TTC549 (cell line): ENCODE data around the gene TYMP.
"Not testable (repeated sequence)": the region's sequence is repeated elsewhere in the genome, so short reads cannot be mapped to it uniquely, and the experiment has no call there.

Experiments used
- FAIRE-seq: peaks from 2 replicates; lab custom pipeline; 2012; peaks lifted over from hg19 to GRCh38; lab: Jason Lieb, UNC

Gene TYMP

DNA sequence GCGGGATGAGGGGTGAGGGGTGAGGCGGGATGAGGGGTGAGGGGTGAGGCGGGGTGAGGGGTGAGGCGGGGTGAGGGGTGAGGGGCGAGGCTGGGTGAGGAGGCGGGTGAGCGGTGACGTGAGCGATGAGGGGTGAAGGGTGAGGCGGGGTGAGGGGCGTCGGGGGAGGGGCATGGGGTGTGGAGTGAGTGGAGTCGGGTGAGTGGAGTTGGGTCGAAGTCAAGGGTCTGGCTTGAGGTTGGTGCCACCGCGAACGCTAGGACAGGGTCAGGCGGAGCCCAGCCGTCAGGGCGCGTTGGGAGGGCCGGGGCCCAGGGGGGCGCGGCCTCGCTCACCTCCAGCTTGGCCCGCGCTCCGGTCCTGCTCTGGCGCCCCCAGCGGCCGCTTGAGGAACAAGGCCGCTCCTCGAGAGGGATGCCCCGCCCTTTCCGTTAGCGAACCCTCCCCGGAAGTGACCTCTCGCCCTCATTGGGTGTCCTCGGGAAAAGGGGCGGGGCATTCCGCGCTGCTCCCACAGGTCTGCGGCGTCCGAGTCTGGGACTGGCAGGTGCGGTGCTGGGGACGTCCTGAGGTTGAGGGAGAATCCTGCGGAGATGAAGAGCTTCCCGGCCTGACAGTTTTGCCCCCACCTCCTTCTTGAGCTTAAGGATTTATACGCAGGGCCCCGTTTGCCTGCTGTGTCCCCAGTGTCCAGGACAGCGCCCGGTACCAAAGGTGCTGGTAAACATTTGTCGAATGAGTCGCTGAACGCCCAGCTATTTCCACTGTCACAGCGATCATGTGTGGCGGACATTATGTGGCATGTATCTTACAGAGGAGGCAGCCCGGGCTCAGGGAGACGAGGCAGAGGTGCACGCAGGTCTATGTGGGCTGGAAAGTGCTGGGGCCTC, 33.0 kb upstream of the TYMP start, which contains the start of gene SYCE3:
TSS of gene SYCE3 (minus strand) at position 397 of the 890 bp plus-strand sequence. CDS start 6,514 bp downstream, outside the sequence.
- no peak for FAIRE-seq

DNA sequence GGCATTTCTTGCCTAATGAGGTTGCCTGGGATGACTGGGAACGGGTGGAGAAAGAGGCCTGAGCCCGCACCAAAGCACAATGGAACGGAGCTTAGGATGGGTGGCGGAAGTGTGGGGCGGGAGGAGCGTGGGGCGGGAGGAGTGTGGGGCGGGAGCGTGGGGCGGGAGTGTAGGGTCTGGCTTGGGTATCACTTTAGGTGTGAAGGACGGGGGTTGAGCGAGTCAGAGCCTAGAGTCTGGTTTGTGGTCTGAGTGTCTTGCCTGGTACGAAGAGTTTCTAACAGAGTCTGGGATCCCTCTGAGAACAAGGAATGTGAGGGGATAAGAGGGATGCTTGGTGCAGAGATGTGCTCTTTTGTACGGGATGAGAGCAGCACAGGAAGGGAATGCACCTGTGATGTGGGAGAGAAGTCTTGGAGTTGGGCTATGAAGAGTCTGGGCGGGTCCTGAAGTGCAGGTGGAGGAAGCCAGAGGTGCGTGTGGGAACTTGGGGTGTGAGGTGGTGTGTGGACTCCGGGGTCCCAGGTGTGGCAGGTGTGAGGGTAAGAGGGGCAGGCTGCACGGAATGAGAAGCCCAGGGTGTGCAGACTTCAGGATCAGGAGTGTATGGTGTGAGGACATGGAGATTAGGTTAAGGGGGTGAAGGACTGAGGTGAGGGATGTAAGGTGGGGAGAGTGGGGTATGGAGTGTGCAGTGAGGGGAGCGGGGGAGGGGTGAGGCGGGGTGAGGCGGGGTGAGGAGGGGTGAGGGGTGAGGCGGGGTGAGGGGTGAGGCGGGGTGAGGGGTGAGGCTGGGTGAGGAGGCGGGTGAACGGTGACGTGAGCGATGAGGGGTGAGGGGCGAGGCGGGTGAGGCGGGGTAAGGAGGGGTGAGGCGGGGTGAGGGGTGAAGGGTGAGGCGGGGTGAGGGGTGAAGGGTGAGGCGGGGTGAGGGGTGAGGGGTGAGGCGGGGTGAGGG, 31.9 kb upstream of the TYMP start:
- FAIRE-seq: no peak

DNA sequence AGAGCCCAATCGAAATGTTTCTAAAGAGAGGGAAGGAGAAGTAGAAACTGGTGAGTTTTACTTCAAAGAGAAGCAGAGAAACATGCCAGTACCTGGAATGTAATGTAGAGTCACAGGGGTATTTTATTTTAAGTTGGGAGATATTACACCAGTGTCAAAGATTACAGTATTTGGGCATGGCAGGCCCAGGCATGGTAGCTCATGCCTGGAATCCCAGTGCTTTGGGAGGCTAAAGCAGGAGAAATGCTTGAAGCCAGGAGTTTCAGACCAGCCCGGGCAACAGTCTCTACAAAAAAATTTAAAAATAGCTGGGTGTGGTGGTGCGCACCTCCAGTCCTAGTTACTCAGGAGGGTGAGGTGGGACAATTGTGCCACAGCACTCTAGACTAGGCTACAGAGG, 30.2 kb upstream of the TYMP start:
- FAIRE-seq: no peak

DNA sequence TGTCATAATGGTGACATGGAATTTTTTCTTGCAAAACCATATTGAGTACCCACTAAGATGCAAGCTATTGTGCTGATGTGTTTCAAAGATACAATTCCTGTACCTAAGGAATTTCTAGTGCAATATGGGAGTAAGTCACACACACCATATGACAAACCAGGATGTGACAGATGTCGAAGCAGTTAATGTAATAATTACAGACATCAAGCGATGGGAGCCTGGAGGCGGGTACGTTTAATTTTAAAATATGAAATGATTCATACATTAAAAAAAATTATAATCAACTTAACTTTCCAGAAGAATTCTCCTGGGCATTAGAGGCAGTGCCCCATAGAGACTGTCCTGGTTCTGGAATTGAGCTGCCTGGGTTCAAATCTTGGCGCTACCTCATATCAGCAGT, 26.9 kb upstream of the TYMP start:
- no peak for FAIRE-seq

DNA sequence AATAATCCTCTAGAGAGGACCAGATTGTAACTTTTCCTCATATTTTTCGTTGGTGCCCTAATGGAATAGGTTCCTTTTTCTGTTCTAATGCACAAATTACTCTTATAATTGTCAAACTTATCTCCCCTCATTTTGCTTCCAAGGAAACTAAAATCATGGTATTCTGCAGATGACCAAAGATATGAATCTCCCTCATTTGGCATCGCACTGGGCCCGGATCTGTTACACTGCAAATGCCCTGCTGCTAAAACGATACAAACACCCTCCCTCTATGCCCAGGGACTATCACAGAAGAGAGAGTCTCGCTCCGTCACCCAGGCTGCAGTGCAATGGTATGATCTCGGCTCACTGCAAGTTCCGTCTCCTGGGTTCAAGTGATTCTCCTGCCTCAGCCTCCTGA, 23.5 kb upstream of the TYMP start:
- FAIRE-seq: no peak

DNA sequence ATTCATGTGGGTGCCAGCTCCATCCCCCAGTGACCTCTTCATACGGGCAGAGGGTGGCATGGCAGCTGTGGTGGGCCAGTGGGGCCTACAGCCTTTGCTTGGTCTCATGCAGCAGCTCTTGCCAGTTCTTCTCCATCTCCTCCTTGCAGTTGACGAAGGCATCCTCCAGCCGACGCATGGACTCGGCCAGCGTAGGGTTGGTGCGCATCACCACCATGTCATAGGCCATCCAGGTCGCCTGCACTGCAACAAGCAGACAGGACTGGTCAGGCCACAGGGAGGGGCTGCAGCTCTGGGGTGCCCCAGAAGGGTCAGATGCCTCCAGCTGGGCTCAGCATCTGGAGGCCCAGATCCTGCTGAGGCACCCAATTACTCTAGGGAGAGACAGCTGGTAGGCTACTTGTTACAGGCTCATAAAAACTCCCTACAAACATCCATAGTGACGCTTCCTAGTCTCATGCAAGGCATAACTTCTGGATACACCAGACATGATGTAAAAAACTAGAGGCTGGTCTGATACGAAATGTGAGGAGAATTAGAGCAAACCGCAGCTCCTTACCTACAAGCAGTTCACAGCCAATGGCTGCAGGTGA, 21.4 kb upstream of the TYMP start:
- no peak for FAIRE-seq

DNA sequence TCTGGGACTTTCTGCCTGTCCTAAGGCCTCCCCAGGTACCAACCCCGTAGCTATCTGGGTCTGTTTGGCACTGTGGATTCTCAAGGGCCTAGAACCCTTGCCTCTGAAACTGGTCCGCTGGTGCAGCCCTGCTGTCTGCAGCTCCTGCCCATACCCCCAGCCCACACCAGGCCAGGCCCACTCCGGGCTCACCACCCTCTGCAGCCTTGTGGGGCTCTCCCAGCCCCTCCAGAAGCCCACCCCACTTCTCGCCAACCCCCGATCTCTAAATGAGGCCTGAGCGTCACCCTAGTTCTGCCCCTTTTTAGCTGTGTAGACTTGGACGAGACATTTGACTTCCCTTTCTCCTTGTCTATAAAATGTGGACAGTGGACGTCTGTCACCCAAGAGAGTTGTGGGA, 20.6 kb upstream of the TYMP start:
- FAIRE-seq: no peak

DNA sequence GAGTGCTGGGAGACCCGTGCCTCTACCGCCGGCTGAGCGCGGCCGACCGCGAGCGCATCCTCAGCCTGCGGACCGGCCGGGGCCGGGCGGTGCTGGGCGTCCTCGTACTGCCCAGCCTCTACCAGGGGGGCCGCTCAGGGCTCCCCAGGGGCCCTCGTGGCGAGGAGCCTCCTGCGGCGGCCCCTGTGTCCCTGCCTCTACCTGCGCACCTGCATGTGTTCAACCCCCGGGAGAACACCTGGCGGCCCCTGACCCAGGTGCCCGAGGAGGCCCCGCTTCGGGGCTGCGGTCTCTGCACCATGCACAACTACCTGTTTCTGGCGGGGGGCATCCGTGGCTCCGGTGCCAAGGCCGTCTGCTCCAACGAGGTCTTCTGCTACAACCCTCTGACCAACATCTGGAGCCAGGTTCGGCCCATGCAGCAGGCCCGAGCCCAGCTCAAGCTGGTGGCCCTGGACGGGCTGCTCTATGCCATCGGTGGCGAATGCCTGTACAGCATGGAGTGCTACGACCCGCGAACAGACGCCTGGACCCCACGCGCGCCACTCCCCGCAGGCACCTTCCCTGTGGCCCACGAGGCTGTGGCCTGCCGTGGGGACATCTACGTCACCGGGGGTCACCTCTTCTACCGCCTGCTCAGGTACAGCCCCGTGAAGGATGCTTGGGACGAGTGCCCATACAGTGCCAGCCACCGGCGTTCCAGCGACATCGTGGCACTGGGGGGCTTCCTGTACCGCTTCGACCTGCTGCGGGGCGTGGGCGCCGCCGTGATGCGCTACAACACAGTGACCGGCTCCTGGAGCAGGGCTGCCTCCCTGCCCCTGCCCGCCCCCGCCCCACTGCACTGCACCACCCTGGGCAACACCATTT, 19.3 kb upstream of the TYMP start:
- FAIRE-seq: no peak

DNA sequence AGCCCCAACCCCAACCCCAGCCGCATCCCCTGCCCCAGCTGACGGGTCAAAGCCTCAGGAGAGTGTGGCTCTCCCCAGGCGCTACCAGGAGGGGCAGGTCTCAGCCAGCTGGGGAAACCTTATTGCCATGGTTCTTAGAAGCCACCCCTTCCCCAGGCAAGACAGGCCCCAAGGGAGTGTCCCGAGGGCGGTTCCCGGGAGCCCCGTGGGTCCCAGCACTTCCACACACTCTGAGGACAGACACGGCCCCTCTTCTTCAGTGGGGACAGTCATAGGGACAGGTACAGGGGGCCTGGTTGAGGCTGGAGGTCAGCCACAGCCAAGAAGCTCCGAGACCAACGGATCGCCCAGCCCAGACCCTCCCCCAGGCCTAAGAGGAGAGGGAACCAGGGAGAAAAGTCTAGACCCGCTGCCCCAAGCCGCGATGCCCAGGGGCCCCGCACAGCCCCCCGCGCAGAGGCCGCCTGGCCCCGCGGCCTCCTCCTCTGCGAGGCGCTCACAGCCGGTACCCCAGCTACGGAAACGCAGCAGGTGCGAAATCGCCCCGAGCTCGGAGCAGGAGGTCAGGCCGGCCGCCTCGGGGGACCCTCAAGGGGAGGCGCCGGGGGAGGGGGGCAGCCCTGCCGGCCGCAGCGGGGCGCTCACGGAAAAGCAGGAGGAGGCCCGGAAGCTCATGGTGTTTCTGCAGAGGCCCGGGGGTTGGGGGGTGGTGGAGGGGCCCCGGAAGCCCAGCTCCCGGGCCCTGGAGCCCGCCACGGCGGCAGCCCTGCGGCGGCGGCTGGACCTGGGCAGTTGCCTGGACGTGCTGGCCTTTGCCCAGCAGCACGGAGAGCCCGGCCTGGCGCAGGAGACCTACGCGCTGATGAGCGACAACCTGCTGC, 18.5 kb upstream of the TYMP start:
- FAIRE-seq: no peak

DNA sequence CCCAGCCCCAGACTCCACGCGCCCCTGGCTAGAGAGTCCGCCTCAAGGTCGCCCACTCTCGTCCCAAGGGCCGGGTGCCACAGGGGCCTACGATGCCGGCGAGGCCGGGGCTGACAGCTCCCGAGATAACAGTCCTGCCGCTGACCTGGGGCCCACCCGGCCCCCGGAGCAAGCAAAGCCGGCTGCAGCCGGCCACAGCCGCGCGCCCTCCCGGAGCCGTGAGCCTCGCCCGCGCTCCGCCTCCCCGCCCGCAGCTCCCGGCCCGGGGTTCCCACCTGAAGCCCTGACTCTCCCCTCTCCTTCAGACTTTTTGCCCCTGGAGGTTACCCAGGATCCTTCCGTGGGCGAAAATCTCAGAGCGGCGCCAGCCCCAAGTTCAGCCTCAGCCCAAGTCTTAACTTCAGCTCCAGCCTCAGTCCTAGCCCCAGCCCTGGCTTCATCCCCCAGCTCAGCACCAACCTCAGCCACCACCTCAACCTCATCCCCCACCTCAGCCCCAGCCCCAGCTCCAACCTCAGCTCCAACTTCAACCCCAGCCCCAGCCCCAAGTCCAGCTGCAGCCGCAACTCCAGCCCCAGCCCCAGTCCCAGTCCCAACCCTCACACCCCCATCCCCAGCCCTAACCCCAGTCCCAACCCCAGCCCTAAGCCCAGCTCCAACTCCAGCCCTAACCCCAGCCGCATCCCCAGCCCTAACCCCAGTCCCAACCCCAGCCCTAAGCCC, 17.6 kb upstream of the TYMP start:
- no peak for FAIRE-seq

DNA sequence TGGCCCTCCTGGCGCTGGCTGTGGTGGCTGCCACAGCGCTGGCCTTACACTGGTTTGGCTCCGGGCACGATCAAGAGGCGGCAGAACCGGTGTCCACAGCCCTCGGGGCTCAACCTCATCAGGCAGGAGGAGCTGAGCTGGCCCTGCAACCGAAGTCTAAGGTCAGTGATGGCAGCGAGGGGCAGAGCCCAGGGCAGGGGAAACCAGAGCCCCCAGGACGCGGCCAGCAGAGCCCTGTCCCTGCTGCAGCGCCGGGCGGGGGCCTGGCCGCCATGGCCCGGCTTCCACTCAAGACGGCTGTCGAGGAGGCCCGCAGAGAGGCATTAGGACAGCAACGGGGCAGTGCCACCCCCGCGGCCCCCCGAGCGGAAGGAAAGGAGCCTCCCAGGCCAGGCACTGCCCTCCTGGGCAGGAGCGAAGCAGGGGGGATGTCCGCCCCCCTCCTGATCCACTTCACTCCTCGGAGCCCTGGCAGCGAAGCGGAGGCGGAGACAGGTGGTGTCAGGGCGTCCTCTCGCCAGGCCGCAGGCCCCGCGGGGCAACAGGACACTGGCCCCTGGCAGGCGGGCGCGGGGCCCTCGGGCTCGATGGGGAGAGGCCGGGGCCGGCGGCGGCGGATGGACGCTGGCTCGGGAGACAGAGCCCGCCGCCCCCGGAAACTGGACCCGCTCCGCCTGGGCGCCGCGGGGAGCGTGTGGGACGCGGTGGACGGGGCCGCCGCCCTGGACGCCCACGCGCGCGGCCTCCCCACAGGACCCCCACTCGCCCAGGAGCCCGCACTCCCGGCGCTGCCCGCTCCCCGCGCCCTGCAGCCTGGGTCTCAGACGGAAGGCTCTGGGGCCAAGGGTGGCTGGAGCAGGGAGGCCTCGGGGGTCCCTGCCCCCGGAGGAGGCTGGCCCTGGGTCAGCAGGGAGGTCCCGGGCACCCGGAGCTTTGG, 16.8 kb upstream of the TYMP start:
- FAIRE-seq: no peak

DNA sequence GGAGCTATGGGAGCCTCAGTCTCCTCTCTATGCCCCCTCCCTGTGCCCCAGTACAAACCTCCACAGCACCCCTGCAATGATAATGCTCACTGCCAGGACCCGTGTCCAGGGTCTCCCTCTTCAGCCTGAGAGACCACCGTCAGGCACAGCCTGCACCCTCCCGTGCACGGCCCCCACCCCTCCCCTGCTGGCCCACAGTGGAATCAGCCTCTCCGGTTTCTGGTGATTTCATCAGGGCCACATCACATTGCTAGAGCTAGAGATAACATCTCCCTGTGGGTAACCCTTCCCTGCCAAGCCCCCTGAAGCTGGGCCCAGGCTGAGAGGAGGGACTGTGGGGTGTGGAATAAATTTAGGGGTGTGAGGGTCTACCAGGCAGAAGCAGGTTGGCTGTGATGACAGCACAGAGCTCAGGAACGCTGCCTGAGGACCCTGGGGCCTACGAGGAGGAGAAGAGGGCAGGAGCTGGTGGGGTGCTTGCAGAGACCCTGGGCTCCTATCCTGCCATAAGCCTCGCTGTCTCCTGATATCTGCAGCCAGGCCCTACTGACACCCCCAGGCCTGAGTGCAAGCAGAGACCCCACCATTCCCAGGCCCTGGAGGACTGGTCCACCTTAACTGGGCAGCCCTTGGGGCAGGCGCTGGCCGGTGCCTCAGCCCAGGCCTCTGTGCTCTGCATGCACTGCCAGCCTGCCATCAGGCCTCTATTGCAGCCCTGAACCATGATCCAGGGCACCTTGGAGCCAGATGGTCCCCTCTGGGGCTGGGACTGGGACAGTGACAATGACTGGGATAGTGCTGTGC, 15.9 kb upstream of the TYMP start, which contains the start of gene KLHDC7B:
TSS of gene KLHDC7B (plus strand) at position 378 of the 804 bp plus-strand sequence. CDS start at position 723, 345 bp downstream.
- FAIRE-seq: no peak

DNA sequence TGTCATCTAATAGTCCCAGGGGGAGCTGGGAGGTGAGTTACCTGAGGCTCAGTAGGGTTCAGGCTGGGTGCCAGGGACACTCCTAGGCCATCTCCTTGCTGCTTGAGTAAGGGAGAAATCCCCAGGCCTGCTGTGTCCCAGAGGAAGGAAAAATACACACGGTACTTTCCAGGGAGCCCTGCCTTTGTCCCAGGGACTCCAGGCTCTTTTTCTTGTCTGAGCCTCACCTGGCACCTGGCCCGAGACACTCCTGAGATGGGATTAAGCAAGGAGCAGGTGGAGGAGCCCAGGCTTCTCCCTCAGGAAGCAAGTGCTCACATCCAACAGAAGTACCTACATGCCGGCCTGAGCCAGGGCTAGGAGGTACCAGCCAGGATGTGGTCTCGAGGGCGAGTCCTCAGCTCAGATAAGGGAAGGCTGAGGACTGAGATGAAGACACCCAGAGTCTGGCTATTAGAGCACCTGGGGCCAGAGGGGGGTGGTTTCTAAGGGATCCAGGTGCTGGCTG, 15.0 kb upstream of the TYMP start:
- FAIRE-seq: no peak

DNA sequence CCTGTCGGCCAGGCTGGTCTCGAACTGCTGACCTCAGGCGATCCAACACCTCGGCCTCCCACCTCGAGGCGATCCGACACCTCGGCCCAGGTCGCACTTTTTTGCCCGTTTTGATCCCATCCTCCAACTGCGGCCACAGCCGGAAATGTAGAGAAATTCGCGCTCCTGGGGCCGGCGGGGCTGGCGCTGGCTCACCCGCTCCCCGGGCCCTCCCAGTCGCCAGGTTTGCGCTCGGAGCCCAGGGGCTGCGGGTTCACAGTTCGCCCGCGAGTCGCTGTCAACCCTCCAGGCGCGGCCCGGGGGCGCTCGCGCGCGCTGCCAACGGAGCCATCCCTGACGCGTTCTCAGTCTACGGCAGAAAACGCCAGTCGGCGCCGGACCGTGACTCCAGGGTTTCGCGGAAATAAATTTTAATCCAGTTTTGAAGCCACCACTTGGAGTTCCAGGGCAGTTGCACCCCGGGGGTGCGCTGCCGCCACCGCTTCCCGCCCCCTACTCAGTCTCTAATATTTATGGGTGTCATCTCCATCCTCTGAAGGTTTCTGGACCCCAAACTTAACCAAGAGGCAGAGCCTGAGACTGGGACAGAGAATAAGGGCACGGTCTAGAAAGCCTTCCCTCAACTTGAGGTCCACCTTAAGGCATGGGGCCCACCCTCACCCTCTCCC, 14.4 kb upstream of the TYMP start:
- no peak for FAIRE-seq

DNA sequence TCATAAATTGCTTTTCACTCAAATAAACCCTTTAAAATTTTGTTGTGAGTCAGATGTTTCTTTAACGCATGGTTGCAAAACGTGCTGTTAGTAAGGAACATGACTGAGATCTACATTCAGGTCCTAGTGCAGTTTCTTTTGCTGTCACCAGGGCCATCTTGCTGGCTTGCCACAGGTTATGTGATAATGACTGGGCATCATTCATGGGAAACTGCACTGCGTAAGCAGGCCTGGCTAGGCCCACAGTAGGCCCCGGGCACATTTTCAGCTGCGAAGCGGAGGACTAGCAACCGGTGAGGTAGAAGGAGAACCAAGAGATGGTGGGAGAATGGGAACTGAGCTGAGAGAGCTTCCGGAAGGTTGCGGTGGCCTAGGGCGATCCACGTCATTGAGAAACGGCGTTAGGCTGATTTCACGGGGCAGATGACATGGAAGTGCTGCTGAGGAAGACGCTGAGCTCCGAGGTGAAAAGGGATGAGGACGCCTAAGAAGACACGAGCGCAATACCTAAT, 12.7 kb upstream of the TYMP start:
- FAIRE-seq: no peak

DNA sequence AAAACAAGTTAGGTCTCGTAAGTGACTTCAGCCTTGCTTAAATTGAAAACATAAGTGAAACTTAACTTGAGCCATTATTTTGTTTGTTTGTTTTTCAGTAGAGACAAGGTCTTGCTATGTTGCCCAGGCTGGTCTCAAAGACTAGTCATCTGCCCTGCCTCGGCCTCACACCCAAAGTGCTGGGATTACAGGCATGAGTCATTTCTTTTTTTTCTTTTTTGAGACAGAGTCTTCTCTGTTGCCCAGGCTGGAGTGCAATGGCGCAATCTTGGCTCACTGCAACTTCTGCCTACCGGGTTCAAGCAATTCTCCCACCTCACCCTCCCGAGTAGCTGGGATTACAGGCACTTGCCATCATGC, 11.8 kb upstream of the TYMP start:
- not testable (repeated sequence) for FAIRE-seq

DNA sequence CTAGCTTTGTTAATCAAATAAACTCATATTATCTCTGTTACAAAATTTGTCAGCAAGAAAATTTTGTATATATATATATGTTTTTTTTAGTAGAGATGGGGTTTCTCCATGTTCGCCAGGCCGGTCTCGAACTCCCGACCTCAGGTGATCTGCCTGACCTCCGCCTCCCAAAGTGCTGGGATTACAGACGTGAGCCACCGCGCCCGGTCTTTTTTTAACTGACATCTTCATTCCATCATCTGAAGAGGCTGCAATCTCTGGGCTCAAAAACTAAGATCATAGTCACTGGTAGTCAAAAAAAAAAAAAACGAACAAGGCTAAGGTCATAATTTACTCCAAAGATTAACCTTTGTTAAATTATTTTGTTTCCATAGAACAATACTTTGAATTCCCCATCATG, 10.6 kb upstream of the TYMP start:
- no peak for FAIRE-seq
